Activated T-cell treated with anti-CD3 and anti-CD28 coated beads, Interleukin-2, amount 50 U/mL, for 24 hours (primary cell): Measurements from ENCODE around the gene MVB12B.

Experiments
- DNase-seq: peaks from one replicate; pipeline ENCODE4 v3.0.0-alpha.2; 2020
- H3K27ac Mint-ChIP-seq: 2 replicates; pipeline ENCODE4 v1.8.0; 2020; ENCODE audit warnings: mild to moderate bottlenecking, mixed read lengths
- H3K27me3 Mint-ChIP-seq: 2 replicates; pipeline ENCODE4 v1.8.0; 2020; ENCODE audit warnings: mixed read lengths
- H3K36me3 Mint-ChIP-seq: 2 replicates; pipeline ENCODE4 v1.8.0; 2020; ENCODE audit warnings: low read depth, mixed read lengths
- H3K4me1 Mint-ChIP-seq: 2 replicates; pipeline ENCODE4 v1.8.0; 2020; ENCODE audit warnings: low read depth, mixed read lengths
- H3K4me3 Mint-ChIP-seq: 2 replicates; pipeline ENCODE4 v1.8.0; 2020; ENCODE audit warnings: mild to moderate bottlenecking, moderate library complexity, mixed read lengths
- H3K9me3 Mint-ChIP-seq: 2 replicates; pipeline ENCODE4 v1.8.0; 2020; ENCODE audit warnings: mixed read lengths

Gene MVB12B

DNA sequence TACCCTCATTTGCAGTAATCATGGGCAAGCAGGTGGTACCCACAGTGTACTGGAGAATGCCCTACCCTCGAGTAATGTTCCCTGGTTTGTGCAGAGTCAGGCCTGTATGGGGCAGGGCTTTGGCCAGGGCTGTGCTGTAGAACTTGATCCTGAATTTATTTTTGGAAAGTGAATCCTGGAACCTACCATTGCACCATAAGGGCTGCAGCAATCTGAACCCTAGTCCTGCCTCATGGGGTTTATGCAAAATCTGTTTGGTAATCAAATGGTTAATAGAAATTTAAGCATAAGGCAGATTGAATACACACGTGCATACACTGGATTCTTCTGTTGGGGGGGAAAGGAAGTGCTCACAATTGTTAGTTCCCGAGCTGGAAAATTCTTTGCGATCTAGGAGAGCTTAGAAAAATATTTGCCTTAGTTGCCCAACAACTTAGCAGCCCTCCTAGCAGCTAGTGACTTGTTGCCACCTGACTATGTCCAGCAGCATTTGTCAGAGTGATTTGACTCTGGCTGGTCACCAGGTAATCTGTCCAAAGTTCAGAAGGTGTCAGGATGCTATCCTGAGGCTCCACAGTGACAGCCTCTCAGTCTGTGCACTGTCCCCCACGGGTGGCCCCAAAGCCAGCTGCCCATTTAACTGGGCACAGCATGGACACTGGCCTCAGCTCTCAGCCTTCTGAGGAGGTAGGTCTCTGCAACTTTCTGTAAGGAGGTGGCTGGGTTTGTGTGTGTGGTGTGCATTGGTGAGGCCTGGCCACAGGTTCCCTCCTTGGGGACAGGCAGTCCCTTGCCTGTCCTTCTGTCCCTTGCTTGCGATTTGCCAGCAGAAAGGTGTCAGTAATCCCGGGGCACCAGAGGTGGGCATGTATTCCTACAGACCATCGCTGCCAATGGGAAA, 8.3 kb downstream of the MVB12B start:
- no peak overlapping the region for H3K4me3 Mint-ChIP-seq
- no peak overlapping the region for H3K27ac Mint-ChIP-seq
- H3K9me3 Mint-ChIP-seq, result no peaks in the 10 kb centered on the region
- no peaks in the 10 kb centered on the region for H3K27me3 Mint-ChIP-seq
- H3K4me1 Mint-ChIP-seq, result peaks cover 24% of the 10 kb centered on the region
- DNase-seq, result no peak
- H3K36me3 Mint-ChIP-seq, result no peaks in the 10 kb centered on the region

- H3K4me1 Mint-ChIP-seq, result peaks cover 16% of the 10 kb centered on the region
Observed at GRCh38 chr9:126335837-126336735, 9.5 kb downstream of the MVB12B start.

DNA sequence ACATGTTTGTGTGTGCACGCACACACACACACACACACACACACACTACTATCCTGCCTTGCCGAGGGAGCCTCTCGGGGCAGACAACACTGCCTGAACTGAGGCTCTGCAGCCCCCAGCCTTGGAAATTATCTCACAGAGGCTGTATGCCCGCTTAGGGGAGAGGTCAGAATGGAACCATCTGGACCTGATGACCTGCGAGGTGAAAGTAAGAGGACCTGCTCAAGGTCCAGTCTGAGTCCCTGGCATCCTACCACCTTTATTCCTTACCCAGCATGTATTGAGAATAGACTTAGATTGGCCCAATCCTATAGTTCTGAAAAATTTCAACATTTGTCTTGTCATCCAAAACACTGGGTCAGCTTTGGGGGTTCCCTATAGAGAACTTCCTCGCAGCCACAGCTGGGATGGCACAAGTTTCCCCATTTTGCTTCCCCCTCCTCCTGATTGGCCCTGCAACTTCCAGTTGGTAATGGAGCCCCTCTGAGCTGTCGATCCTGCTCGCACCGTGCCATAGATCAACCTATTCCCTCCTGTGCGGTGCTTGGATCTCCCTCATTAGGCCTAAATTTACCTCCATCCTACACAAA, 10.2 kb downstream of the MVB12B start:
- Mint-ChIP-seq H3K9me3 (no peaks in the 10 kb centered on the region), H3K4me3 (no peak overlapping the region), H3K27me3 (no peaks in the 10 kb centered on the region), H3K36me3 (peaks cover 7% of the 10 kb centered on the region), H3K4me1 (peaks cover 14% of the 10 kb centered on the region), H3K27ac (no peak overlapping the region)
- DNase-seq, result no peak

More at GRCh38 chr9:126335837-126336735, 9.5 kb downstream of the MVB12B start:
- peaks cover 5% of the 10 kb centered on the region for H3K36me3 Mint-ChIP-seq
- no peak overlapping the region for H3K27ac Mint-ChIP-seq
- H3K9me3 Mint-ChIP-seq, result no peaks in the 10 kb centered on the region
- H3K4me3 Mint-ChIP-seq, result no peak overlapping the region
- no peak for DNase-seq
- H3K27me3 Mint-ChIP-seq, result no peaks in the 10 kb centered on the region

- no peak overlapping the region for H3K4me3 Mint-ChIP-seq
- H3K4me1 Mint-ChIP-seq, result peaks cover 6% of the 10 kb centered on the region
- no peak overlapping the region for H3K27ac Mint-ChIP-seq
- DNase-seq, result no peak
- H3K36me3 Mint-ChIP-seq, result peaks cover 7% of the 10 kb centered on the region
- H3K9me3 Mint-ChIP-seq, result no peaks in the 10 kb centered on the region
- H3K27me3 Mint-ChIP-seq, result no peaks in the 10 kb centered on the region
Observed at GRCh38 chr9:126337729-126338372, 11.2 kb downstream of the MVB12B start.

DNA sequence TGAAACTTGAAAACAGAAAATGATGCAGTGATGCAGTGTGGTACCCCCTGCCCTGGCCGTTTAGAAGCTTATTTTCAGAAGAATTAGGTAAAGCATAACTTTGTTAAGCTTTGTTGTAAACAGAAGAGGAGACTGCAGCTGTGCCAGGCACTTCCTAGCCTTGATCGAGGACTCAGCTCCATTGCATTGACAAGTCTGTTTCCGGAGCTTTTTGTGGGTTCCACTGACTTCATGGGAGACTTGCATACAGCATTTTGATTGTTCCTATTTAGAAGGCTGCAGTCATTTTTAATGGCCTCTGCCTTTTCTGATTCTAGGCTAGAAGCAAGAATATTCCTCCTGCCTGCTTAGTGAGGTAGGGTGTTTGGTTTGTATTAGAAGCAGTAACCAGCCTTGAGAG, 12.3 kb downstream of the MVB12B start:
- Mint-ChIP-seq H3K36me3 (peaks cover 9% of the 10 kb centered on the region), H3K27me3 (no peaks in the 10 kb centered on the region), H3K4me1 (peaks cover 6% of the 10 kb centered on the region), H3K9me3 (no peaks in the 10 kb centered on the region), H3K4me3 (no peak overlapping the region), H3K27ac (no peak overlapping the region)
- no peak for DNase-seq

- H3K4me3 Mint-ChIP-seq, result no peak overlapping the region
- peaks cover 6% of the 10 kb centered on the region for H3K4me1 Mint-ChIP-seq
- no peaks in the 10 kb centered on the region for H3K27me3 Mint-ChIP-seq
- DNase-seq, result no peak
- peaks cover 13% of the 10 kb centered on the region for H3K36me3 Mint-ChIP-seq
- no peaks in the 10 kb centered on the region for H3K9me3 Mint-ChIP-seq
- no peak overlapping the region for H3K27ac Mint-ChIP-seq
Observed at GRCh38 chr9:126341426-126341825, 14.8 kb downstream of the MVB12B start.

DNA sequence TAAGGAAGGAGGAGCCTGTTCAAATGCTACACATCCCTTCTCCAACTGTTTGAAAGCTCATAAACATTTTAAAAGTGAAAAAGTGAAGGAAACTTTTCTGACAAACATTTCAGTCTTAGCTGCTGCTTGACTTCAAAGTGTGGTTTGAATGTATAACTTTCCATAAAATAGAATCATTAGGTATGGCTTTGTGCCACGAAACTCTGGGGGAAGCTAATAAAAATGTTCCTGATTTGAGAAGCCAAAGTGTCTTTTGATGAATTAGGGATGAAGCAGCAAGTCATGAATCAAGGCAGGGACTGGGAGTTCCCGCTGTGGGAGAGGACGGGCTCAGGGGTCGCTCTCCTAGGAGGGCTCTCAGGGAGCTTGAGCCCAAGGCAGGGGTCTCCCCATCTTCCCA, 15.3 kb downstream of the MVB12B start:
- Mint-ChIP-seq H3K36me3 (peaks cover 13% of the 10 kb centered on the region), H3K4me3 (no peak overlapping the region), H3K9me3 (no peaks in the 10 kb centered on the region), H3K27ac (no peak overlapping the region), H3K27me3 (no peaks in the 10 kb centered on the region), H3K4me1 (peaks cover 6% of the 10 kb centered on the region)
- no peak for DNase-seq

DNA sequence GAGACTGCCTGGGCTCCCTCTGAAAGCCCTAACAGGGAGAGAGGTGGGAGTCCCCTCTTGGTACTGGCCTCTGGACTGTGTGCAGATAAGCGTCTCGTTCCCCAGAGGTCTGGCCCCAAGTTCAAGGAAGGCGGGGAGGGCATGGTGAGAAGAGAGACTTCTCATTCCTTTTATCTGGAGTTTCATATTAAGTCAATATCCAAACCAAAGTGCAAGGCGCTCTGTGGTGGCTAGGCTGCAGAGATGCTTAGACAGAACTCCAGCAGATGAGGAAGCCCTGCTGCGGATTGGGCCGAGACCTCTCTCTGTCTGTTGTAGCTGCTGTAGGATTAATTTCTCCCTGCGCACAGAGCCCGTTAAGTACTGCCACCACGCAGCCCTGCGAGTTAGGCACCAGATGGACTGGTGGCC, 16.0 kb downstream of the MVB12B start:
- Mint-ChIP-seq H3K27ac (no peak overlapping the region), H3K27me3 (no peaks in the 10 kb centered on the region), H3K4me3 (no peak overlapping the region), H3K36me3 (peaks cover 13% of the 10 kb centered on the region), H3K9me3 (no peaks in the 10 kb centered on the region), H3K4me1 (peaks cover 8% of the 10 kb centered on the region)
- no peak for DNase-seq

GRCh38 chr9:126343271-126343700, 16.7 kb downstream of the MVB12B start:
- Mint-ChIP-seq H3K9me3 (no peaks in the 10 kb centered on the region), H3K4me3 (no peak overlapping the region), H3K27ac (no peak overlapping the region), H3K36me3 (peaks cover 13% of the 10 kb centered on the region), H3K4me1 (peaks cover 10% of the 10 kb centered on the region), H3K27me3 (no peaks in the 10 kb centered on the region)
- DNase-seq, result no peak

GRCh38 chr9:126346031-126346430, 19.4 kb downstream of the MVB12B start:
- H3K36me3 Mint-ChIP-seq, result peaks cover 14% of the 10 kb centered on the region
- H3K27ac Mint-ChIP-seq, result no peak overlapping the region

GRCh38 chr9:126347093-126347492, 20.5 kb downstream of the MVB12B start:
- Mint-ChIP-seq H3K36me3 (peaks cover 14% of the 10 kb centered on the region), H3K27me3 (no peaks in the 10 kb centered on the region), H3K4me1 (peaks cover 6% of the 10 kb centered on the region), H3K27ac (no peak overlapping the region), H3K4me3 (no peak overlapping the region), H3K9me3 (peaks cover 7% of the 10 kb centered on the region)
- no peak for DNase-seq

More at GRCh38 chr9:126346031-126346430, 19.4 kb downstream of the MVB12B start:
- no peak for DNase-seq
- H3K4me1 Mint-ChIP-seq, result peaks cover 6% of the 10 kb centered on the region
- no peak overlapping the region for H3K4me3 Mint-ChIP-seq
- no peaks in the 10 kb centered on the region for H3K27me3 Mint-ChIP-seq
- peaks cover 4% of the 10 kb centered on the region for H3K9me3 Mint-ChIP-seq

- no peak overlapping the region for H3K4me3 Mint-ChIP-seq
- H3K36me3 Mint-ChIP-seq, result peaks cover 12% of the 10 kb centered on the region
- peaks cover 13% of the 10 kb centered on the region for H3K4me1 Mint-ChIP-seq
- no peak overlapping the region for H3K27ac Mint-ChIP-seq
- no peaks in the 10 kb centered on the region for H3K27me3 Mint-ChIP-seq
- peaks cover 7% of the 10 kb centered on the region for H3K9me3 Mint-ChIP-seq
- no peak for DNase-seq
Observed at GRCh38 chr9:126347911-126348760, 21.5 kb downstream of the MVB12B start.

DNA sequence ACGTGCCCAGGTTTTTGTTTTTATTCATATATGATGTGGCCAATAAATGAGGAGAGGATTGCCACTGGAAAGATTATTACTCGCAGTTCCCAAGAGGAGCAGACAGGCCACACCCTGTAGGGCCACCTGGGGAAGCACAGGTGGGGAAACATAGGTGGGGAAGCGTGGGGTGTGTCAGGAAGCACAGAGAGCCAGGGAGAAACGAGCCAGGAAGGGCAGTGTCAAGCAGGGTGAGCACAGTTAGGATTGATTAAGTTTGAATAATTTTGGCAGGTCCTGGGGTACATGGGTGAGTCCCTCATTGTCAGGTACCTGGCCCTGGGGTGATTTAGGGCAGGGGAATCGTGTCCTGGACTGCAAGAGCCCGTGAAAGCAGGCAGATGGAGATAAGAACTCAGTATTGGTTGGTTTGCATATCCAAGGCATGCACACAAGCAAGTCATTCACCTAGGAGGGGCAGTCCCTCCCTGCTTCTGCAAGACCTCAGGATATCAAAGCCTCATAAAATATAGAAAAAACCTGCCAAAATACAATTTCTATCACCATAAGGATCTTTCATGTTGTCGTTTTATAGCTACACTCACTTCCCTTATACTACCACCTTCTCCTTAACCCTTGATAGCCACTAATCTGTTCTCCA, 22.4 kb downstream of the MVB12B start:
- H3K36me3 Mint-ChIP-seq, result peaks cover 12% of the 10 kb centered on the region
- peaks cover 7% of the 10 kb centered on the region for H3K9me3 Mint-ChIP-seq
- no peak overlapping the region for H3K4me3 Mint-ChIP-seq
- H3K4me1 Mint-ChIP-seq, result peaks cover 13% of the 10 kb centered on the region
- no peaks in the 10 kb centered on the region for H3K27me3 Mint-ChIP-seq
- no peak overlapping the region for H3K27ac Mint-ChIP-seq
- no peak for DNase-seq
